Measurements from ENCODE around the gene RNF41.
"Not testable (repeated sequence)": the region's sequence is repeated elsewhere in the genome, so short reads cannot be mapped to it uniquely, and the experiment has no call there.

Gene RNF41

DNA sequence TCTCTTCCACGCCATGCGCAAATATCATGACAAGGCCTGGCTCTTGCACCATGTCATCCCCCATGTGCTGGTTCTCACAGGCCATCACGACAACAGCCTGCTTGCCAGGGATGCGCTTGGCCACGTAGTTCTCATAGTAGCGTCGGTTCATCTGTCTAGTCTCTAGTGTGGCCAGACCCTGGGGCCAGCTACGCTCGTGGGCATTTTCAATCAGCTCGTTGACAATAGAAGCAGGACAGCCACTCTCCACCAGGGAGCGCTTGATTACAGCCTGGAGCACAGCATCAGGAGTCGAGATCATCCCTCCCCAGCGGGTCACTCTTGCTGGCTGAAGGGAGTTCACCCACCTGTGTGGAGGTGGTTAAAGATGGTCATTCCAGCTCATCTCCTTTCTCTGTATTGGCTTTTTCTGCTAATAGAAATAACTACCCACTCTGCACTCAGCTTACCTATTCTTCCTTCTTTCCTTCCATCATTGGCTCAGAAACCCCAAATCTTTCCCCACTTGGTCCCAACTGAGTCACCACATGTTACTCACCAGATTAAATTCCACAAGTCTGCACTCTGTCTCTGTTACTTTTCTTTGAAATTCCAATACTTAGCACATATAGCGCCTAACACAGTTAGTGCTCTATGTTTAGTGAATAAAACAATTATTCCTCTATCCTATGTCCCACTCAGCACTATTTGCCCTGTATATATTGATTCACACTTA lies 15.1 kb downstream of the RNF41 start:
- DNase-seq, result no peak

DNA sequence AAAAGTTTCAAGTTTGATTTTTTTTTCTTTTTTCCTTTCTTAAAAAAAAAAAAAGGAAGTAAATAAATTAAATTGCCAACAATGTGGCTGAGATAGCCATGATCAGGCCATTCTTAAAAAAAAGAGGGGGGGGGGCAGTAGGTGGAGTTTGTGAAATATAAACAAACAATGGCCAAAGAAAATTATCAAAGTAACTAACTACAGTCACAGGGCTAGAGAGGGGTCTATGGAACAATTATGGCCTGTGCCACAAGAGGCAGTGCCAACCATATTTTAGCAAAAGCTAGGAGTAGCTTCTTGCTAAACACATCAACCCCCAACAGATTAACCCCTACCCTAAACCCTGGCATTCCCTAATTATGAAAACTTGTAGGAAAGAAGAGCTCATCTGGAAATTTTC lies 16.3 kb downstream of the RNF41 start:
- DNase-seq, result no peak

- no peak for DNase-seq
Observed at GRCh38 chr12:56204275-56204674, 17.4 kb downstream of the RNF41 start.

DNA sequence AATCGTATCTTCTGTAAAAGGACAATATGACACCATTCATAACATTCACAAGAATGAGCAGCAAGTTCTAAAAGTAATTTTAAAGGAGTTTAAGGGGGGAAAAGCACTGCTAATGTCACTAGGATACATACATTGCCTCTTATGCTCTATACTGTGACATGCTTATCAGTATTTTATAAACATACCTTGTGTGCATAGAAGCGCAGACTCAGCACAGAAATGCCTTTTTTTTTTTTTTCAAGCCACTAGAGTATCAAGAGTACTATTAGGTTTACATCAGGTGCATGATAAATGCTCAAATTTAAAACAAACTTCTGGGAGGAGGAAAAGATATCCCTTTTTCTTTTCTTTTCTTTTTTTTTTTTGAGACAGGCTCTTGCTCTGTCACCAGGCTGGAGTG lies 18.9 kb downstream of the RNF41 start:
- DNase-seq, result no peak

DNA sequence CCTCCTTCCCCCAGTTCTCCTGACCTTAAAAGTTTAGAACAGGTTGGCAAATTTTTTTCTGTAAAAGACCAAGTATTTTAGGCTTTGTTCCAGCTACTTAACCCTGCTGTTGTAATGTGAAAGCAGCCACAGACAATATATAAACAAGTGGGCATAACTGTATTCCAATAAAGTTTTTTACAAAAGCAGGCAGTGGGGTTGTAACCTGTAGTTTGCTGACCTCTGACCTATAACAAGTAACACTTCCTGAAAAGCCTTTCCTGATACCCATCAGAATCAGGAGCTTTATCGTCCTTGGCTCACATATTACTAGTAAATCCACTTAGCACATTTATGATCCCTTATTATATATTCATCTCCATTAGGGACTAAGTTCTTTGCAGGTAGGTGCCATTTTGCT lies 19.4 kb downstream of the RNF41 start:
- no peak for DNase-seq

GRCh38 chr12:56198836-56199235 lies 22.9 kb downstream of the RNF41 start:
- no peak for DNase-seq

DNA sequence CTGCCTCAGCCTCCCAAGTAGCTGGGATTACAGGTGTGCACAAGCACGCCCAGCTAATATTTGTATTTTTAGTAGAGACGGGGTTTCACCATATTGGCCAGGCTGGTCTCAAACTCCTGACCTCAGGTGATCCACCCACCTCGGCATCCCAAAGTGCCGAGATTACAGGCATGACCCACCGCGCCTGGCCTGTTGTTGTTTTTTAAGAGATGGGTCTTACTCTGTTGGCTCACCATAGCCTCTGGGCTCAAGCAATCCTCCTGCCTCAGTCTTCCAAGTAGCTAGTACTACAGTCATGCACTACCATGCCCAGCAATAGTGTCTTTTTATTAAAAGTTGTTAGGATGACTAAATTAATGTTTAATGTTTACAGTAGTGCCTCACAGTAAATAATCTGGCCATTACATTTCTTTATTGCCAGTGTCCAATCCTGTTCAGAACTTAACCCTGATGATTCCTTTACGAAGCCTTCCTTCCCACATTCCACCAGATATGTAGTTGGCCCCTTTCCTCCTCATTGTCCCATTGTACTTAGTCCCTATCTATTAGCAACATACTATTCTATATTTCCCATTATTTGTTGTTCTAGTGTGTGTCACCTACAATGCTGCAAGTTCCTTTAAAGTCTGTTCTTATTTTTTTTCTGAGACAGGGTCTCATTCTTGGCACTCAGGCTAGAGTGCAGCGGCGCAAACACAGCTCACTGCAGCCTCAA lies 23.6 kb downstream of the RNF41 start:
- DNase-seq, result no peak

DNA sequence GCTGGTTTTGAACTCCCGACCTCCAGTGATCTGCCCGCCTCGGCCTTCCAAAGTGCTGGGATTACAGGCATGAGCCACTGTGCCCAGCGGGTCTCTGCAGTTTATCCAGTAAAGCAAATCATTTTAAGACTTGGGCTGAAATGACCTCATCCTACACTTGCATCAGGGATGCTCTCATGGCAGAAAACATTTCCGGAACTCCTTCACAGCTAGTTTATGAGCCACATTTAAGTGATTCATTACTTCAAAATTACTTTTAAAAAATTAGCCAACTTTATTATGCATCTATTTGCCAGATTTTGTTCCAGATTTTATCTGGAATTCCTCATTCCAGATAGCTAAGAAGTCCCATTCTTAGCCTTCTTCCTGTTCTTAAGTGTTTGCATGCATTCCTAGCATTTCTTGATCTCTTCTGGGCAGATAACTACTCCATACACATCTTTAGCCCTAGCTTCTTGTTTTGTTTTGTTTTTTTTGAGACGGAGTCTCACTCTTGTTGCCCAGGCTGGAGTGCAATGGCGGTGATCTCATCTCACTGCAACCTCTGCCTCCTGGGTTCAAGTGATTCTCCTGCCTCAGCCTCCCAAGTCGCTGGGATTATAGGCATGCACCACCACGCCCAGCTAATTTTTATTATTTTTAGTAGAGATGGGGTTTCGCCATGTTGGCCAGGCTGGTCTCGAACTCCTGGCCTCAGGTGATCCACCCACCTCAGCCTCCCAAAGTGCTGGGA lies 24.7 kb downstream of the RNF41 start:
- not testable (repeated sequence) for DNase-seq

GRCh38 chr12:56193025-56193578 lies 28.6 kb downstream of the RNF41 start:
- peak; percentile 69 to 81 for DNase-seq

- no peak for DNase-seq
Observed at GRCh38 chr12:56192582-56192981, 29.1 kb downstream of the RNF41 start.

- DNase-seq, result no peak
Observed at GRCh38 chr12:56190695-56191155, 31.0 kb downstream of the RNF41 start.

- peak; percentile 94 to 96 for DNase-seq
Observed at GRCh38 chr12:56189918-56190694, 31.6 kb downstream of the RNF41 start.

- peak; percentile 79 to 86 for DNase-seq
Observed at GRCh38 chr12:56189099-56189917, 32.4 kb downstream of the RNF41 start, which contains the start of gene SMARCC2. TSS of gene SMARCC2 (minus strand) at chr12:56189483. CDS start at chr12:56189461, 22 bp downstream.

GRCh38 chr12:56188778-56189098 lies 33.0 kb downstream of the RNF41 start:
- DNase-seq, result no peak

- no peak for DNase-seq
Observed at GRCh38 chr12:56188131-56188777, 33.5 kb downstream of the RNF41 start.

DNA sequence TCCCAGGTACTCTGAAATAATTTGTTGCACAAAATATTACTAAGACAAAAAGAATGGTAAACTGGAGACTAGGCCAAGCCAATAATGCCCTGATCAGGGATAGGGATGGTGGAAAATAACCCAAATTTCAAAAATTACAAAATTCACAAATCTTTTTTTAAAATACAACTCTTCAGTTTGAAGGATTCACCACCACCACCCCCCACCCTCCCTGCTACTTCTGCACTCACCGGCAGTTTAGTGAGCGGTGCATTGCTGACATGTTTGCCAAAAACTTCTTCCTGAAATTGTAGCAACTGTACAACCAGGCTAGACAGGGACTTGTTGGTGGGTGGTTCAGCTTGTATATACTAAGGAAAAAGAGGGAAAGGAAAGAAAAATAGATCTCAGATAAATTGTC lies 34.8 kb downstream of the RNF41 start:
- DNase-seq, result no peak

DNA sequence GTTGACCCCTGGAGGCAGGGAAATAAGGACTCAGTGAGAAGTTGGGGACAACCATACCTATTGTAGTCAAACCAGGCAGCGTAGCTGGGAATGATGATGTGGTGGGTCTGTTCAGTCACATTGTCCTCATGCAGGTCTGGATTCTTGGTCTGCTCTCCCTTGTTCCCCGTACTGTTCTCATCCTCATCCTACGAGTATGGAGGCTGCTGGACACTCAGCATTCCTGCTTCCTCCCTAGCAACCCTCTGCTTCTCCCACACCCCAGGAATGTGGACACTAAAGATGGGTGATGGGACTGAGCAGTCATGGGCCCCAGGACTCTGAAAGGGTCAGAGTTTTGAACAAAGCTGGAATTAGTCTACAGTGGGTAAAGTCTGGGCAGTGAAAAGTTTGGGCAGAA lies 43.4 kb downstream of the RNF41 start:
- DNase-seq, result no peak

DNA sequence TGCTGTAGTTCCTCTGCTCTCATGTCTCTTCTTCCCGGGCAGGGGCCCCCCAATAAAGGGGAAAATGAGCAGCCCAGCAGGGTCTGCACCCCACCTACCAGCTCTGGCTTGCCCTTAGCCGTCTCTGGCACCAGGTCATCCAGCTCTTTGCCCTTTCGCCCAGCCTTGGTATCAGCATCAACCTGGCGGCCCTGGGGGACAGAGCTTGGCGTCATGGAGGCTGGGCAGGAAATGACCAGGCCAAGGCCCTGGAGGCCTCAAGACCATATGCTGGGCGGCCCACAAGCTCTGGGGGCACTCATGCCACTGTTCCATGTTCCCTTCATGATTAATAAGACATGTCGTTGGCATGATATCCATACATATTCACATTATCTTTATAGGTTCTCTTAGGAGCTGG lies 48.9 kb downstream of the RNF41 start:
- DNase-seq, result no peak

DNA sequence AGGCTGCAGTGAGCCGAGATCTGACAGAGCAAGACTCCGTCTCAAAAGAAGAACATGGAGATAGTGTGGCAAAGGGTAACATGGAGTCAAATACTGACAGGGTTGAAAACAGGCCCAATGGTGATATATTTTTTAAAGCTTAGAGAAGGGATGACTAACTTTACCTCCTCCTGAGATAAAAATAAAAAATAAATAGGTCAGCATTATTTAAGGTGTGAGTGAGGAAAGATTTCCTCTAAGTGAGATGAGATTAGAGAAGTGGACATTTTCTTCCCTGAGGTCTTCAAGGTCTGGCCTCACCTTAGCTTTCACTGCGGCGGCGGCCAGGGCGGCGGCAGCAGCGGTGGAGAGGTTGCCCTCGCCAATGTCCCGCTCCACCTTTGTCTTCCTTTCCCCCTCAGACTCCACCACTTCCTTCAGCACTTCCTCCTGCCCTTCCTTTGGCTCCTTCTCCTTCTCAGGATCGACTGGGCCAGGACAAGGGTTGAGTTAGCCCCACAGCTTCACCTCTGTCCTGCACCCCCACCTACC lies 52.4 kb downstream of the RNF41 start:
- no peak for DNase-seq

- DNase-seq, result no peak
Observed at GRCh38 chr12:56165369-56165768, 56.4 kb downstream of the RNF41 start.

DNA sequence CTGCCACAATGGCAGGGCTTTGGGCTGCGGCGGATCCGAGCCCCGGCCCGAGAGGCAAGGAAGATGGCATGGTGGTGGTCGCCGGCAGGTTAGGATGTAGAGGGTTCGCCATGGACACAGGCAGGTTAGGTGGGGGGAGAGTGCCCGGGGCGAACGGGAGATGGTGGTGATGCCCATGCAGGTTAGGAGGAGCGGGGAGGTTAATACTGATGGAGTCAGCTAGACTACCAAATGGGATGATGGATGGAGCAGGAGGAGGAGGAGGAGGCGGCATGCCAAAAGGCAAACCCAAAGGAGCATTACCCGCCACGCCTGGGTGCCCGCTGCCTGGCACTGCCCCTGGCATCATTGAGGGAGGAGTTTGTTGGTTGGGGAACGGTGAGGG lies 57.4 kb downstream of the RNF41 start:
- DNase-seq, result no peak

All from stimulated activated CD4-positive, alpha-beta T cell treated with anti-CD3 and anti-CD28 coated beads, Interleukin-2, amount 100 ng/mL, for 48 hours (primary cell).